GM12874 (cell line): ENCODE data around the gene SNRNP40.

Experiments used
- CTCF ChIP-seq: IDR thresholded peaks from 2 replicates; pipeline ENCODE4 v1.5.1; 2011; ENCODE audit warnings: low read depth, mild to moderate bottlenecking, control low read depth, low read length, moderate library complexity; ENCODE audit not compliant: insufficient read depth

Gene SNRNP40

GRCh38 chr1:31300193-31300592 is 3.6 kb upstream of the SNRNP40 start:
- TF ChIP-seq CTCF, result no peak

- TF ChIP-seq CTCF, result no peak
Observed at GRCh38 chr1:31299365-31299764, 2.8 kb upstream of the SNRNP40 start.

- no peak for TF ChIP-seq CTCF
Observed at GRCh38 chr1:31297277-31298247, 974 bp upstream of the SNRNP40 start.

GRCh38 chr1:31295874-31296485 is 608 bp downstream of the SNRNP40 start:
- no peak for TF ChIP-seq CTCF

- TF ChIP-seq CTCF, result no peak
Observed at GRCh38 chr1:31289021-31289420, 7.6 kb downstream of the SNRNP40 start.

GRCh38 chr1:31273619-31274018 is 23.0 kb downstream of the SNRNP40 start:
- no peak for TF ChIP-seq CTCF

- no peak for TF ChIP-seq CTCF
Observed at GRCh38 chr1:31272369-31272768, 24.2 kb downstream of the SNRNP40 start.
